ENCODE results near the gene FHIT. TPM values are rescaled to one million over a fixed set of nuclear protein-coding genes. Genes with fewer than 3 reads are reported as not detected.
"Not testable (repeated sequence)": the region's sequence is repeated elsewhere in the genome, so short reads cannot be mapped to it uniquely, and the experiment has no call there.

The FHIT gene
- total RNA-seq, 1 donor from 2014 or later: 5.5 TPM

DNA sequence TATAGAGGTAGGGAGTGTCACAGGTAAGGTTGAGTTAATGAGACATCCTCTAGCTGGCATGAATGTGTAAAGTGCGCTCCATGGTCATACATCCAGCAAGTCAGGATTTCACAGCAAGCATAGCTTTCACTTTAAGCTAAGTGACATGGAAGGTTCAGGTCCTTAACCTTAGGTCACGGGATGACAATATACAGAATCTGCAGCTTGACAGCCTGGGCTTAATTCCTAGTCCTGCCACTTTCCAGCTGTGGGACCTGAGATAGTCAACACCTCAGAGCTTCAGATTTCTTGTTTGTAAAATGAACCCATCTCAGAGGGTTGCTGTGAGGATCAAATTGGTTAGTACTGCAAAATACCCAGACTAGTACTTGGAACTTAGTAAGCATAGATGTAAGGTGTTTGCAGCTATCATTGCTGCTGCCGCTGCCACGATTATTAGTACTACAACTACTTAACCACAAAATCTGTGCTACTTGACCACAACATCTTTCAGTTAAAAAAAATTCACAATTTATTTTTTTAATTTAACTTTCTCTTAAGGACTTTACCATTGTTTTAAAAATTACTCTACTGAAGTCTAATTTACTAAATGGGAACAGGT, 1311.3 kb downstream of the FHIT start:
- no peak for DNase-seq (ENCODE audit: low read depth)

DNA sequence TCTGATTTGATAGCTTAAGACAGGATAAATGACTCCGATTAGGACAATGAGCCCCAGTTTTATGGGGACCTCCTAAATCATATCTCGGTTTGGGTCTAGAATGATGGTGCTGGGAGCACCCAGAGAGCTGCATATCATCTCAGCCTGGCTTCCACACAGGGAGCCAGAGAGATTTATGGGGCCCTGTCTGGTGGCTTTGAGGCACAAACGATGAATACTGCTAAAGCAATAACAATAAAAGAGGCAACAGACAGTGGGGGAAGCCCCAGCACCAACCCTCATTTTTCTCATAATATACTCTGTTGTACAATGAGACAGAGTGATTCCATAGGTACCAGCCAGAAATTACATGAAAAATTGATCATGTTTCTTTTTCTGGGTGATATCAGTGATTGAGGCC, 1312.4 kb downstream of the FHIT start:
- no peak for DNase-seq (ENCODE audit: low read depth)

DNA sequence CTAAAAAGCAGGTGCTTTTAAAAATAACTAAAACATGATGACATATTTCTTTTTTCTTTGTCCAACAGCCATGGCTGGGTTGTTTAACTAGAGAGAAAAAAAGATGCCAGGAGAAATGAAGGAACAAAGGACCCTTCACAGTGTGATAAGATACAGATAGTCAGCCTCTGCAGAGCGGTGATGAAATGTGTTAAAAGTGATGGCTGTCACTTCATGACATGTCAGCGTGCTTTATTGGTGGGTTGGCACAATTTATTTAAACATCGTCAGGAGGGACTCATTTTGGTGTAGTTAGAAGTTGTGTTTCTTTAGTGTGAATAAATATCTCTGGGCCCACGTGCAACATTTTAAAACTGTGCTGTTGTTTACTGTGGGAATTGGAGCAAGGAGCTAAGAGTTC, 1314.1 kb downstream of the FHIT start:
- DNase-seq (ENCODE audit: low read depth): no peak

DNA sequence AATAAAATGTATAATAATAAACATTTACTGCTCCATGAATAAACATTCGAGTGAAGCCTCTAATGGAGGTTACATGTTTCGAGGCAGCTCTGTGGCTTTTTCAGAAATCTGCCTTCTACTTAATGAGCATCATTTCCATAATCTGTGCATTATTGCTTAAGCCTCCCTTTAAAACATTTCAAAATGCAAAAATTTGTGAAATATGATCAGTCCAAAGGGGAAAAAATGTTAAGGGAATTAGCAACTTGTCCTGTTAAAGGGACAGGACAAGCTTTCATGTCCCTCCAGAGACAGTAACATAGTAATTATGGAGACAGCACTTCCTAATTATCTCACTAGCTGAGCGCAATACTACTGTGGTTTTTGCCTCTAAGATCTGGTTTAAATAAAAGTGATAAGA, 1314.8 kb downstream of the FHIT start:
- no peak for DNase-seq (ENCODE audit: low read depth)

DNA sequence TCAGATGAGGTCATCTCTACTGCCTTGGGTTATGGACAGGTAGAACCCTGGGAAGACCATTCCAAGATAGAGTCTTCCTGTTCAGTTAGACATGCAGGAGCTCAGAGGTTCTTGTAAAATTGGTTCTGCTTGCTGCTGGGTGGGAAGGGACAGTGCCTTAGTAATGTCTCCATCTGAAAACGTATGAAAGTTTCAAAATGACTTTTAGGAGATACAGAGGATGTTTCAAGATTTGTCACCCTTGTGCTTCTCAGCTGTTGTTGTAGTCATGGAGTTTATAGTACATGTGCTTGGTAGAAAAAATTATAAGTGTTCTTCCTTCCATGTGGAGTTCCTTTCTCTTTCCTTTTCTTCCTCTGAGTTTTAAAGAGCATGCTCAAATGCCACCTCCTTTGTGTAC, 1316.2 kb downstream of the FHIT start:
- DNase-seq (ENCODE audit: low read depth): no peak

DNA sequence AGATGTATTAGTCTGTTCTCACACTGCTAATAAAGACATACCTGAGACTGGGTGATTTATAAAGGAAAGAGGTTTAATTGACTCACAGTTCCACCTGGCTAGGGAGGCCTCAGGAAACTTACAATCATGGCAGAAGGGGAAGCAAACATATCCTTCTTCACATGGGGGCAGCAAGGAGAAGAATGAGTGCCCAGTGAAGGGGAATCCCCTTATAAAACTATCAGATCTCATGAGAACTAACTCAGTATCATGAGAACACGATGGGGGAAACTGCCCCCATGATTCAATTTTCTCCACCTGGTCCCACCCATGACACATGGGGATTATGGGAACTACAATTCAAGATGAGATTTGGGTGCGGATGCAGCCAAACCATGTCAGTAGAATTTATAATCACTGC, 1316.7 kb downstream of the FHIT start:
- not testable (repeated sequence) for DNase-seq (ENCODE audit: low read depth)

DNA sequence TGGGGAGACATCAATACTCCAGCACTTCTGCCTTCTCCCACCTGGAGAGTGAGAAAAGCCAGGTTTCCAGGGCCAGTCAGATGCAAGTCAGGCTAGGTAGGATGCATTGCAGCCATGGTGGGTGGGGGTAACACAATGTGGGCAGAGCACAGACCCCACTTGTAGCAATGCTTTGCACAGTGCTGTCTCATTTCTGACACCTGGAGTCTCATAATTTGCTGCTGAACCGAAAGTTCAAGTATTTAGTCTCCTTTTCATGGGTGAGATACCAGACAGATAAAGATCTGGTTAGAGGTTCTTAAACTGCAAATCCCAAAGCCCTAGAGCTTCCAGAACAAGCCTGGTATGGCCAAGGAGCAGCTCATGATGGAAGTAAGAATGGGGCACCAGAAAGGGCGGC, 1321.1 kb downstream of the FHIT start:
- no peak for DNase-seq (ENCODE audit: low read depth)

DNA sequence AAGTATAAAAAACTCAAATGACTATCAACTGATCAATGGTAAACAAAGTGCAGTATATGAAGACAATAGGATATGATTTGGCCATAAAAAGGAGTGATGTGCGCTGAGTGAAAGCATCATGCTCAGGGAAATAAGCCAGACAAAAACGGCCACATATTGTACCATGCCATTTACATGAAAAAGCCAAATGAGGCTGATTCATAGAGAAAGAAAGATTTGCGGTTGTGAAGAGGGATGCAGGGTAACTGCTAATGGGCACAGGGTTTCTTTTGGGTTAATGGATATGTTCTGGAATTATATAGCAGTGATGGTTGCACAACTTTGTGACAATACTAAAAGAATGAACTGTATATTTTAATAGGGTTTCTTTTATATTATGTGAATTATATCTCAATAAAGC, 1324.2 kb downstream of the FHIT start:
- no peak for DNase-seq (ENCODE audit: low read depth)

DNA sequence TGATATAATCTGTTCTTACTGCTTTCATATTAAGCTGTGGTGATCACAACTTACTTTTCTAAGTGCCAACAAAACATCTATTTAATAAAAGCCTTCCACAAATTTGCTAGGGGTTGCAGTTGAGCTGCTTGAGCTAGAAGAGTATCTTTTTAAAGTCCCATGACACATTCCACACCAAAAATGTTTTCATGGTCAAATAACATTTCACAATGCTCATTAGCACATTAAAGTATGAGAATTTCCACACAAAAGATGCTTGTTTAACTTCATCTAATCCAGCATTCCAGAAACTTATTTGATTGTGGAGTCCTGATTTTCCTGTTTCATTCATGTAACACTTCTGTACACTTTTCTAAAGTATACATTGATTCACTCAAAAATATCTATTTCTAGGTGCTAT, 1325.3 kb downstream of the FHIT start:
- DNase-seq (ENCODE audit: low read depth): no peak

DNA sequence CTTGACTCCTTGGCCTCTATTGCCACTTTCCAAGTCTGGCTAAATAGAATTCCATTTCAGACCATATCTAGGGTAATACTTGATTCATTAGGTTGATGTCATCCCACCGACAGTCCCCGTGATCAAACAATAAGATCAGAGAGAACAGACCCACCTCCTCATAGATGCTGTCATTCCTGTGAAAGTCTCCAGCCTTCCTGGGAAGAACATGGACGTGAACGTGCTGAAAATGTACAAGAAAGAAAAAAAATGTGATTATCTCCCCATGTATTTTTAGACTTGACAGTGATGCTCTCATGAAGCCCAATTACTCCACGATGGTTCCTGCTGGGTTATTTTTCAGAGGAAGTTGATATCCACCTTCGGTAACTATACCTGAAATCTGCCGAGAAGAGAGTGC, 1329.1 kb downstream of the FHIT start:
- DNase-seq (ENCODE audit: low read depth): no peak

DNA sequence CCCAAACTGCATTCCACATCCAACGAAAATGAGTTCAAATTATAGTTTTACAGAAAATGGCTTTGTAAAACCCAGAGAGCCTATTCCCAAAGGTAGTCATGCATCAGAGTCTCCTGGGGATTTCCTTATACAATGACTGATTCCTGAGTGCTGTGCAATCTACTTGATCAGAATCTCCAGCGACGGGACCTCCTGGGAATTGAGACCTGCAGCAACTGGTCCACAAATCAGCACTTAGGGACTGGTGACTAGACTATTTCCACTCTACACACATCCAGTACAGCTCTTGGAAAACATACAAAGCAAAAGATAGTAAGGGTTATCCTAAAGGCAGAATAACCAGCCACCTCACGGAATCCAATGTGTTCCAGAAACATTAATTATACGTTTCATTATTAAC, 1330.4 kb downstream of the FHIT start:
- DNase-seq (ENCODE audit: low read depth): no peak

DNA sequence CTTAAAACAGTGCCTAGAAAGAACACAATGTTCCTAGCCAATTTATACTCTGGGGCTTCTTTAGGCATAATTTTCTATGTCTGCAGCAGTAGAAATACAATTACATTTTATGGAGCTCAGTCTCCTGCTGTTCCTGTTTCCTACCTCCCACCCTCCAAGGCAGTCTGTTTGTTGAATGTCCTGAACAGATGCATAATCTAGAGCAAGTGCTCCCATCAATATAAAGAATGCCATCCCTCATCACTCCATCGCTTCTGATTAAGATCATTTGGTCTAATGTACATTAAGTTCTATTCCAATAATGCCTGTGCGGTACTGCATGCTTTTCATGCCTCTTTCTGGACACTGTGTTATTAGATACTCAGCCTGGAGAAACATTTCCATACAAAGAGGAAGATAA, 1331.7 kb downstream of the FHIT start:
- no peak for DNase-seq (ENCODE audit: low read depth)

DNA sequence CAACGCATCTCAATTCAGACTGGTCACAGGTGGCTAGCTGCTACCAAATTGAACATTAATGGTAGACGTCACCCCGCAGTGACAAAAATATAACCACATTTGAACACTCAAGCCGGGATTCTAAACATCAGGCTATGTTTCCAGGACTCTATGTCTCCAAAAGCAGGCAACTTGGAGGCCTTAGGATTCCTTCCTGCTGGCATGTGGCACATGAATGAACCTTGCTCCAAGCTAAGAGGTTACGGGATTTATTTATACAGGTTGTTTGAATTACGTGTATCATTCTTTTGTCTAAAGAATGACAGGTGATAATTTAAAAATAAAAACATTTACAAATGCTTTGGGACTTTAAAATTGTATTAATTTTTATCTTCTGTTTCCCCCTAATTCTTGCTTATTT, 1337.0 kb downstream of the FHIT start:
- DNase-seq (ENCODE audit: low read depth): no peak

DNA sequence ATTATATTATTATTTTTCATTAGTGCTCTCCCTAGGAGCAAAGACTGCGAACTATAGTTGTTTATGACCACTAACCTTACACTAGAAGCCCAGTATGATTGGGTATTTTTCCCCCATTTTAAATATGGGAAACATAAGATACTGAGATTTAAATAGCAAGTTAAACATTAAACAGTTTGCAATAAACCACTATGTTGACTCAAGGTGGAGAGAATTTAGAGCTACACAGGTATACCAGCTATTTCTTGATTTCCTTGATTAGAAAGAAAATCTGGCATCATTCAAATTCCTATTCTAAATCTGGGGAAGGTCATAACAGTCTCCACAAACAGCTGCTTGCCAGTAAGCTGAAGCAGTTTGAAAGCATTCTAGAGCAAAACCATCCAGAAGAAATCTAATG, 1337.6 kb downstream of the FHIT start:
- DNase-seq (ENCODE audit: low read depth): no peak

DNA sequence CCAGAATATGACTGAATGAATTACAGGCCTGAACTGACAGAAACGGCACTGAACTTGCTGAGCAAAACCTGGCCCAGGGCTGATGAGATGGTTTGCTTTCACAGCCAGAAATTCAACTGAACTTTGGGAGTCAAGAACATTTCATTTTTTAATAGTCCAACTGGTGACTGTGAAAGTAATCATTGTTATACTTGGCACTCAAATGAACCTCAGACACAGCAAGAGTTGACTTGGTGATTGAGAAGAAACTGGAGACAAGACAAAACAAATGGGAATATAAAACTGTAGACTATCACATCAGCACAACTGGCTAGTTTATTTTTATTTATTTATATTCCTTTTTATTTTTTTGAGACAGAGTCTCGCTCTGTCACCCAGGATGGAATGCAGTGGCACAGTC, 1342.6 kb downstream of the FHIT start:
- DNase-seq (ENCODE audit: low read depth): no peak

DNA sequence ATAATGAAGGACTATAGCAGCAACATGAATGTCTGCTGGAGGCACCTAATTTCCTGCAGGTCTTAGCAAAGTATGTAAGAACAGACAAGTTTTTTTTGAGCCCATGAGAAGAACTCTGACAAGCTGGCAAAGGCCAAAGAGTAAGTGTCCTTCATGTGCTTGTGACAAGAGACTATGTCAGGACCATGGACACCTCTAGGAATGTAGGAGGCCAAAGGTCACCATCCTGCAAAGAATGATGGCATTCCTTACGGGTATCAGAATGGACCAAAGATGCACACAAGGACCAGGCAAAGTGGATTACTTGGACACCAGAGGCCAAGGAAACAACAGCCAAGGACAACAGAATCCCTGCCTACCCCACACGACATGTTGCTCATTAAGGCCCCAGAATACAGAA, 1343.0 kb downstream of the FHIT start:
- DNase-seq (ENCODE audit: low read depth): no peak

DNA sequence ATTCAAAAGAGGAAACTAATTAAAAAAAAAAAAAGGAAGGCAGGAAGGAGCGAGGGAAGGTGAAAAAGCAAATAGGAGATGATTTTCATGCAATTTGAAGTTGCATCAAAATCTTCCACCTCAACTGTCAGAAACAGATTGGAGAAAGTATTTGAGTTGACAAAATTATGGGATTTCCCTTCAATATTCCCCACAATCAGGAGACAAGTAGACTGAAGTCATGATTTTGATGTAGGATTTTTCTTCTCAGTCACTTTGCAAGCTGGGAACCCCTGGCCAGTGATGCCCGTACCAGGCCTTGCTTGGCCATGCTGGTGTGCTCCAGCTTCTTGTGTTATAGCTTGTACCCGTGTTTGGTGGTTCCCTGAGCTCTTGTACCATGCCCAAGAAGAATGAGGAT, 1347.0 kb downstream of the FHIT start:
- DNase-seq (ENCODE audit: low read depth): no peak

DNA sequence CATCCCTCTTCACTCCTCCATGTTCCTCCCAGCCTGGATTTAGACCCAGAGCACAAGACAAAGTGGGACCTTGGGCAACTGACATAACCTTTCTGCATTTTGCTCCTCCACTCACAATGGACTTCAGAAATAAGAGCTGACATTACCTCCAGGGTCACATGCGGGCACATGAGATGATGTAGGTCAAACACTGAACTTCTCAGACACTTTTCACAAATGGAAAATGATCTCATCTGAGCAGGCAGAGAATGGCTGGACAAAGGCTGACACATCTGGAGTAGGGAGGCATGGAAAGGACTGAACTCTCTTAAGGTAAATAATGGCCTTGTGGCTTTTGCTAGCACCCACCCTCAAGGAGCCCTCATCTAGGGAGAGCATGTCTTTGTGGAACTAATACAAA, 1352.2 kb downstream of the FHIT start:
- DNase-seq (ENCODE audit: low read depth): no peak

DNA sequence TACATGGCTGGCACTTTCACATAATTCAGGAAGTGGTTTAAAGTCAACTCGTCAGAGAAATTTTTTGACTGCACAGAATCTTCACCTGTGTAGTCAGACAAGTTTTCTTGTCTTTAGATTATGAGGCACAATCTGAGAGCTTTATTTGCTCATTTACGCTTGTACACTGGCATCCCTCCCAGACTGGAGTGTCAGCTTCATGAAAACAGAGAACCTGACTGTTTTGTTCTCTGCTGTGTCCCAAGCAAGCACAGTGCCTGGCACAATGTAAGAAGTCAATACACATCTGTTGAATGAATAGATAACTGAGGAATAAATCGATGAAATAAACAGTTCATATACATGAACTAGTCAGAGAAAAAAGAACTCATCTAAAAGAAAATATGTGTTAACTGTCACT, 1355.3 kb downstream of the FHIT start:
- no peak for DNase-seq (ENCODE audit: low read depth)

DNA sequence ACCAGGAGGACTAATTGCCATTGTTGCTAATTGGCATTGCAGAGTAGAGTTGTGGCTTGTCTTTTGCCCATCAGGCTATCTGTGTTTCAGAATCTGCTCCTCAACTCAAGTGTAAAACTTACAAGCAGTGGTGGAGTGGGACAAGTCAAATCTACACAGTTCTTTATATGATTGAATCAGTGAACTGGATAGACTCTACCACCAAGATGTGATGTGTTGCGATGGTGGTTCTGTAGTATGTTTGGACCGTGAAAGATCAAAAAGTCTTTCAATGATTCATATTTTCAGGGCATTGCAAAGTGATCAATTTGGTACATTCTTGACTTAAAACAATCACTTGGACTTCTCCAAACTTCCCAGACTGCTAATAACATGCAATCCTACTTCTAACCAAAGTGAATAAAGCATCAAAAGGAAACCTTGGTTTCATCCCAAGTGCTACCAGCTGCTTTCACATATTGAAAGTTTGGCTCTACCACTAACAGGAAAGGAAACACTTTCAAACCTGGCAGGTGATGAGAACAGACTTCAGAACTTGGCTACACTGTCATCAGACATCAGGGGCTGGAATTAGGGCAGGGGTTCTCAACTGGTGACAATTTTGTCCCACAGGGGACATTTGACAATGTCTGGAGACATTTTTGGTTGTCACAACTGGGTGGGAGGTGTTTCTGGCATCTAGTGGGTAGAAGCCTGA, 1356.7 kb downstream of the FHIT start:
- no peak for DNase-seq (ENCODE audit: low read depth)

DNA sequence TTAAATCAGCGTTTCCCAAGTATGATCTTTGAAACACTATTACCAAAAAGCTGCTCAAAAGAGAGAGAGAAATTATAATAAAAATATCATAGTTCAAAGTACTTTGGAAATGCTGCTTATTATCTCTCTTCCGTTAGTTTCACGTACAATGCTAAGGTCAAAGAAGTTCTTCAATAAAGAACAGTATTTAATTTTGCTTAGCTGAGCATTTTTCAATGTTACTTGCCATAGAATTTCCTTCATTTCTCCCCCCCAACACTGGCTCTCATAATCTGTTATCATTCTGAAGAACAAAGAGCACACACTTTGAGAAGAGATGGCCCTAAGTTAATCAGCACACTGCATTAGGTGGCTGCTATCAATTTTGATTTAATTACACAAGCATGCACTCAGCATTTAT, 1360.6 kb downstream of the FHIT start:
- DNase-seq (ENCODE audit: low read depth): no peak

DNA sequence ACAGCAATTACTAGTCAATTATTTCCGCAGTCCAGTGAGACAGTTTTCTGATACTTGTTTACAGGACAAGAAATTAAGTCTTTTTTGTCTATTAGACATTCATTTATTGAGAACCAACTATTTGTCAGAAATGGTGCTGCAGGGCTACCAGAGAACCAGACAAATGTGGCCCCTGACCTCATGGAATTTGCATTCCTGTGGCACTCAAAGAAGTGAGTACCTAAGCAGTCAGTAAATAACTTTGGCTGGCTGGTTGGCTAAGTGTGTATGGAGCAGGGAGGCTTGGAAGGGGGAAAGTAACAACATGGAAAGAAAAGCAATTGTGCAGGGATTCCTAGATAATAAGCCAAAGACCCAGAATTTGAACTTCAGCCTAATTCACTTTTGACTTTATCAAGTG, 1364.5 kb downstream of the FHIT start:
- peak; percentile 18 for DNase-seq (ENCODE audit: low read depth)

DNA sequence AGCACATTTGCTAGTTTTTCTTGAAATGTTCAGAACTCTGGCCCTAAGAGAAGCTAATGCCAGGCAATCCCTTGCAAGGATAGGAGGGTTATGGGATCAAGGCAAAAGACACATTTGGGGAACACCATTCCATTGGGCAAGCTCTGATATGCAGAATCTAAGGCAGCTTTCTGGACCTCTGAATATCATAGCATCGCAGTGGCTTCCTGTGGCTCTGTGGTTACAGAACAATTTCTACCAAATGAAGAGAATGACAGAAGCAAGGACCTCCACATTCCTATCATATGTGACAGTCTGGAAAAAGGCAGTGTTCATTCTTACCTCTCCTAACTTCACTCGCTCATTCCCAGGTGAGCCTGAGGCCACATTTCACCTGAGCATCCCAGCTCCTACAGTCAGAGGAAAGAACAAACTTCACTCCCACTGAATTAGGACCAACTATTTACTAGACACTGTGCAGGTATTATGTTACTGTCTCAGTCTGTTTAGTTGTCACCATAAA, 1365.3 kb downstream of the FHIT start:
- no peak for DNase-seq (ENCODE audit: low read depth)

DNA sequence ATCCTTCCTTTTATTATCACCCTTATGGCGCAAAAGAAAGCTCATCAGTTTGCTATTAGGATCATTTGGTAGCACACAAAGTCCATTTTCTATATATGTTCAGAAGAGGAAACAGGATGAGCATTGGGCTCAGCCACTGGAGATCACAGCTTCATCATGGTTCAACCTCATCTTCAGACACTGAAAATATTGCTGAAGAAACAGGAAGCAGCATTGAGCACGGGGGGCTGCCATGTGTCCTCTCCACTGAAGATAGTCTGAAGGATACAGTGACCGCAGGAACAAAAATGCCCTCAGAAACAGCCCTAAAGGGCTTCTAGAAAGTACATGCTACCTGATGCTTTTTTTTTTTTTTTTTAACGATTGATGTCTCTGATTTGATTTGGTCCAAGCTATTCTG, 1366.2 kb downstream of the FHIT start:
- DNase-seq (ENCODE audit: low read depth): no peak

Measured in renal cortical epithelial cell (primary cell).